ENCODE results near the gene R3HDM1.
"Not testable (repeated sequence)": the region's sequence is repeated elsewhere in the genome, so short reads cannot be mapped to it uniquely, and the experiment has no call there.

R3HDM1 gene

DNA sequence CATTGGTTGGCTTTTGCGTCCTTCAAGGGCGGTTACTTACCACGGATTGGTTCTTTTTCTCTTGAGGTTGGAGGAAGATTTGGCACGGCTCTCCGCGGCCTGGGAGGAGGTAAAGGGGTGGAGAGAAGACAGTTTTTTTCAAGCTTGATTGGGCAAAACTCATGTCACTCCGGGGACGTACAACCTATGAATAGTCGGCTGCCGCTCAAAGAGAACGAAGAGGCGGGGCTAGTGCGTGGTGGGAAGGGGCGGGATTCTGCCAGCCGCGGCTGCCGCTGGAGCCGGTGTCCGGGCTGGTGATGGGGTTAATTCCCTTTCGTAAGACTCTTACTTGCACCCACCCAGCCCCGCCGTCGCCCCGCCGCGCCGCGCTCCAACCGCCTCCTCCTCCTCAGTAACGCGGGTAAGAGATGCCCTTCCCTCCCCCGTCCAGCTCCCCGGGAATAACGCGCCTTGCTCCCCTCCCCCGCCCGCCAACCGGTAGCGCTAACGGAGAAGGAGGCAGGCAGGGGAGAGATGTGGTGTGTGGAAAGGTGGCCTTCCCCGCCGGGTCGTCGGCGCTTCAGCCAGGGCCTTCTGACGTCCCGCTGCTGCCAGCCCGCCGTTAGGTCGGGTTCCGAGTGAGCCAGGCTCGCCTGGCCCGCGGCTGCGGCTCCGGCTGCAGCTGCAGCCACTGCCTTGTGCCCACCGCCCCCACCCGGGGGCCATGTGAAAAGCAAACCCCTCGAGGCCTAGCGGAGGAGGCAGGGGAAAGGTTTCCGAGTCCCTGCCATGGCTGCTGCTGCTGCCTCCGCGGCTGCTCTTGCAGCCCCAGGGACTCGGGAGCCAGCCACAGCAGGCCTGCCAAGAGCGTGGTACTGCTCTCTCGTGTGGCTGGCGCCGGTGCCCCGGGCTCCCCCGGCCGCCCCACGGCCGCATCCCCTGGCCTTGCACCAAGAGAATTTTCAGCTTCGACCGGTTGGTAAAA lies at the start of gene R3HDM1:
Gene R3HDM1, plus strand, starts transcription at position 254 of the 967 bp plus-strand sequence. CDS start 73,362 bp downstream, outside the sequence.
- peak within 1 kb of the TSS; percentile 83 for H3K4me3 ChIP-seq (ENCODE audit: low read depth, low read length)
- peak; percentile 100 for DNase-seq (ENCODE audit: low read depth)
- TF ChIP-seq, protein P1, sequence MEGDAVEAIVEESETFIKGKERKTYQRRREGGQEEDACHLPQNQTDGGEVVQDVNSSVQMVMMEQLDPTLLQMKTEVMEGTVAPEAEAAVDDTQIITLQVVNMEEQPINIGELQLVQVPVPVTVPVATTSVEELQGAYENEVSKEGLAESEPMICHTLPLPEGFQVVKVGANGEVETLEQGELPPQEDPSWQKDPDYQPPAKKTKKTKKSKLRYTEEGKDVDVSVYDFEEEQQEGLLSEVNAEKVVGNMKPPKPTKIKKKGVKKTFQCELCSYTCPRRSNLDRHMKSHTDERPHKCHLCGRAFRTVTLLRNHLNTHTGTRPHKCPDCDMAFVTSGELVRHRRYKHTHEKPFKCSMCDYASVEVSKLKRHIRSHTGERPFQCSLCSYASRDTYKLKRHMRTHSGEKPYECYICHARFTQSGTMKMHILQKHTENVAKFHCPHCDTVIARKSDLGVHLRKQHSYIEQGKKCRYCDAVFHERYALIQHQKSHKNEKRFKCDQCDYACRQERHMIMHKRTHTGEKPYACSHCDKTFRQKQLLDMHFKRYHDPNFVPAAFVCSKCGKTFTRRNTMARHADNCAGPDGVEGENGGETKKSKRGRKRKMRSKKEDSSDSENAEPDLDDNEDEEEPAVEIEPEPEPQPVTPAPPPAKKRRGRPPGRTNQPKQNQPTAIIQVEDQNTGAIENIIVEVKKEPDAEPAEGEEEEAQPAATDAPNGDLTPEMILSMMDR (IDR thresholded peaks at IDR 0.05; ENCODE audit: low read depth, low read length, missing control alignments), result peak; percentile 31

DNA sequence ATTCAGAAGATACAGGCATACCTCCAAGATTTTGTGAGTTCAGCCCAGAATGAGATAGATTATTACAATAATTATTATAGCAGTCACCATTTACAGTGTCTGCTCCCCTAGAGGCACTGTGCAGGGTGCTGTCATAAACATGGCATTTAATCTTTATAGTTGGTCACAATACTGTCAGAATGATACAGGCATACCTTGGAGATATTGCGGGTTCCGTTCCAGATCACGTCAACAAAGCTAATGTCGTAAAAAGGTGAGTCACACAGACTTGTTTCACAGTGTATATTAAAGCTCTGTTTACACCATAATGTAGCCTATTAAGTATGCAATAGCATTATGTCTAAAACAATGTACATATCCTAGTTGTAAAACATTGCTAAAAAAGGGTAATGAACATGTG lies 45.8 kb upstream of the R3HDM1 start:
- TF ChIP-seq, protein P1 (IDR thresholded peaks at IDR 0.05; ENCODE audit: low read depth, low read length, missing control alignments), result no peak
- no peak for DNase-seq (ENCODE audit: low read depth)
- no peak overlapping the region for H3K4me3 ChIP-seq (ENCODE audit: low read depth, low read length)

DNA sequence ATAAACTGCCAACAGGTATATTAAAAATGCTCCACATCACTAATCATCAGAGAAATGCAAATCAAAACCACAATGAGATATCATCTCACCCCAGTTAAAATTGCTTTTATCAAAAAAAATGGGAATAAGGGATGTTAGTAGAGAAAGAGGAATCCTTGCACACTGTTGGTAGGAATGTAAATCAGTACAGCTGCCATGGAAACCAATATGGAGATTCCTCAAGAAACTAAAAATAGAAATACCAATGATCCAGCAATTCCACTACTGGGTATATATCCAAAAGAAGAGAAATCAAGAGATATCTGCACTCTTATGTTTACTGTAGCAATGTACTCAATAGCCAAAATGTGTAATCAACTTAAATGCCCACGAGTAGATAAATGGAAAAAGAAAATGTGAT lies 40.9 kb upstream of the R3HDM1 start:
- H3K4me3 ChIP-seq (ENCODE audit: low read depth, low read length), result no peak overlapping the region
- DNase-seq (ENCODE audit: low read depth), result no peak

DNA sequence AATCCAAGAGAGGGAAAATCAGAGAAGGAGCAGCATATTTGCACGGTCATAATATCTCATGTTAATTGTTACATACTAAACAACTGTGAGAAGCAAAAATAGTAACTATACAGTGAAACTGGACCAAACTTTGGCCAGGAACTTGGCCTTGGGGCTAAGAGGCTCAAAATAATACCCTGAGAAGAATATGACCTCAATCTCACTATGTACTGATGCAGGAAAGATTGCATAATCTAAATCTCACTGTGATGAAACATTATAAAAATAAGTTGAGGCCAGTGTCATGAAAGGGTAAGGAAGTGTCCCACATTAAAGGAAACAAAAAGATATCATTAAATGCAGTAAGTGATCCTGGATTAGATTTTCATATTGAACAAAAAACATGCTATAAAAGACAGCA lies 36.8 kb upstream of the R3HDM1 start:
- no peak overlapping the region for H3K4me3 ChIP-seq (ENCODE audit: low read depth, low read length)
- TF ChIP-seq, protein P1 (IDR thresholded peaks at IDR 0.05; ENCODE audit: low read depth, low read length, missing control alignments), result no peak
- DNase-seq (ENCODE audit: low read depth), result no peak

More for the DNA sequence above, 40.9 kb upstream of the R3HDM1 start:
- TF ChIP-seq, protein P1 (IDR thresholded peaks at IDR 0.05; ENCODE audit: low read depth, low read length, missing control alignments), result no peak

DNA sequence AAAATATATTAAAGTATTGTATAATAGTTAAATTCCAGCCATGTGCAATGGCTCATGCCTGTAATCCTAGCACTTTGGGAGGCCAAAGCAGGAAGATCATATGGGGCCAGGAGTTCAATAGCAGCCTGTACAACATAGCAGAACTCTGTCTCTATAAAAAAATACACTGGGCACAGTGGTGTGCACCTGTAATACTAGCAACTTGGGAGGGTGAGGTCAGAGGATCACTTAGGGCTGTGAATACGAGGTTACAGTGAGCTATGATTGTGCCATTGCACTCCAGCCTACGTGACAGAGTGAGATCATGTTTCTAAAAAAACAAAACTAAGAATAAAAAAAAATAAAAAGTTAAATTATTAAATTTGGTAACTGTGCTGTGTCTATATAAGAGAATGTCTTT lies 36.4 kb upstream of the R3HDM1 start:
- no peak for DNase-seq (ENCODE audit: low read depth)
- no peak overlapping the region for H3K4me3 ChIP-seq (ENCODE audit: low read depth, low read length)
- TF ChIP-seq, protein P1 (IDR thresholded peaks at IDR 0.05; ENCODE audit: low read depth, low read length, missing control alignments), result no peak

DNA sequence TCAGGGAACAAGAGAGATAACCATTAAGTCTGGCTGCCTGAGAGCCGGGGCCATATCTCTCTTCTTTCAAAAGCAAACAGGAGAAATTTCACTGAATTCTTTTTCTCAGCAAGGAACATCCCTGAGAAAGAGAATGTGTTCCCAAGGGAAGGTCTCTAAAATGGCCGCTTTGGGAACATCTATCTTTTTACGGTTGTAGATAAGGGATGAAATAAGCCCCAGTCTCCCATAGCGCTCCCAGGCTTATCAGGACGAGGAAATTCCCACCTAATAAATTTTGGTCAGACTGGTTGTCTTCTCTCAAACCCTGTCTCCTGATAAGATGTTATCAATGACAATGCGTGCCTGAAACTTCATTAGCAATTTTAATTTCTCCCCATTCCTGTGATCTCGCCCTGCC lies 32.7 kb upstream of the R3HDM1 start:
- not testable (repeated sequence) for DNase-seq (ENCODE audit: low read depth); H3K4me3 ChIP-seq (ENCODE audit: low read depth, low read length)

DNA sequence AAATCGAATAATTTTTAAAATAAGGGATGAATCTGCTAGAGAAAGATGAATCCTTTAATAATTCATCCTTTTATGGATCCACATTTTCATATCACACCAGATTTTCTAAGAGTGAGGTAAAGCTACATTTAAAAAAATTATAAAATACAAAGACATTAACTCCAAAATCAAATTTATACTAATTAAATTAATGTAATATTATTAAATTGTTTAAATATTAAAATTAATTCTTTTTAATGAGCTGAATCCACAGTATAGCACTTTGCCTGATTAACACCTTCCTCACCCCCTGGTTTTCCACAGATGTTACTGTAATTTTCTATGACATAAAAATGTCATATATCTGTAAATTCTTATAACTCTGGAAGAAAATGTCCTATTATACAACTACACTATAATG lies 26.5 kb upstream of the R3HDM1 start:
- TF ChIP-seq, protein P1 (IDR thresholded peaks at IDR 0.05; ENCODE audit: low read depth, low read length, missing control alignments), result no peak
- DNase-seq (ENCODE audit: low read depth), result no peak
- no peak overlapping the region for H3K4me3 ChIP-seq (ENCODE audit: low read depth, low read length)
